OCI-LY7 (cell line): Measurements from ENCODE around the gene AGMO.

Experiments used
- EZH2phosphoT487 ChIP-seq: fragments of 200-600 bp; sonication (generic); IDR thresholded peaks from 2 replicates; pipeline ENCODE4 v1.6.1; 2018; ENCODE audit warnings: low read depth, borderline replicate concordance, mild to moderate bottlenecking, mixed run types, antibody characterized with exemption, low read length, moderate library complexity, mixed read lengths
- TF ChIP-seq, protein P1 (sequence below): fragments of 200-600 bp; sonication (generic); conservative IDR thresholded peaks from 2 replicates; pipeline ENCODE4 v1.5.1; 2014; ENCODE audit warnings: mild to moderate bottlenecking, antibody characterized with exemption, low read length, moderate library complexity, mixed read lengths

DNA sequence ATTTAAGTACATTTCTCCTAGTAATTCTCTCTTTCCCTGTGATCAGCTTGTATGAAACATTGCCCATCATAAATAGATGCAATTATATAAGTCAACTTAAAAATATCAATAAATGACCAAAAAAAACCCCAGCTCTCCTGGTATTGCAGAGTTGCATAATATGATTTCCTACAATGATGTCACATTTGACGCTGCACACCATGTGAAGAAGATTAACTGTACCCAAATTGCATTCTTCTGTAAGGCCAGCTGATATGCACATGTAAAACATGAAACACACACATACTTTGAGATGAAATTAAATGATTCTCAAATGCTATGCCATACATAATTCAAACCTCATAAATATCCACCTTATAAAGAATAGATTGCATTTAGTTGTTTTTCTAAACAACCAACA, 115.5 kb downstream of the AGMO start:
- TF ChIP-seq, protein P1, sequence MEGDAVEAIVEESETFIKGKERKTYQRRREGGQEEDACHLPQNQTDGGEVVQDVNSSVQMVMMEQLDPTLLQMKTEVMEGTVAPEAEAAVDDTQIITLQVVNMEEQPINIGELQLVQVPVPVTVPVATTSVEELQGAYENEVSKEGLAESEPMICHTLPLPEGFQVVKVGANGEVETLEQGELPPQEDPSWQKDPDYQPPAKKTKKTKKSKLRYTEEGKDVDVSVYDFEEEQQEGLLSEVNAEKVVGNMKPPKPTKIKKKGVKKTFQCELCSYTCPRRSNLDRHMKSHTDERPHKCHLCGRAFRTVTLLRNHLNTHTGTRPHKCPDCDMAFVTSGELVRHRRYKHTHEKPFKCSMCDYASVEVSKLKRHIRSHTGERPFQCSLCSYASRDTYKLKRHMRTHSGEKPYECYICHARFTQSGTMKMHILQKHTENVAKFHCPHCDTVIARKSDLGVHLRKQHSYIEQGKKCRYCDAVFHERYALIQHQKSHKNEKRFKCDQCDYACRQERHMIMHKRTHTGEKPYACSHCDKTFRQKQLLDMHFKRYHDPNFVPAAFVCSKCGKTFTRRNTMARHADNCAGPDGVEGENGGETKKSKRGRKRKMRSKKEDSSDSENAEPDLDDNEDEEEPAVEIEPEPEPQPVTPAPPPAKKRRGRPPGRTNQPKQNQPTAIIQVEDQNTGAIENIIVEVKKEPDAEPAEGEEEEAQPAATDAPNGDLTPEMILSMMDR = no peak
- TF ChIP-seq EZH2phosphoT487 = no peak
